ENCODE data around the gene ZNF784. TPM values are rescaled to one million over a fixed set of nuclear protein-coding genes. Genes with fewer than 3 reads are reported as not detected.

Gene ZNF784
- total RNA-seq, 4 donors from 2014 or later, result 2.5 to 3.8 (median 3.2) TPM

DNA sequence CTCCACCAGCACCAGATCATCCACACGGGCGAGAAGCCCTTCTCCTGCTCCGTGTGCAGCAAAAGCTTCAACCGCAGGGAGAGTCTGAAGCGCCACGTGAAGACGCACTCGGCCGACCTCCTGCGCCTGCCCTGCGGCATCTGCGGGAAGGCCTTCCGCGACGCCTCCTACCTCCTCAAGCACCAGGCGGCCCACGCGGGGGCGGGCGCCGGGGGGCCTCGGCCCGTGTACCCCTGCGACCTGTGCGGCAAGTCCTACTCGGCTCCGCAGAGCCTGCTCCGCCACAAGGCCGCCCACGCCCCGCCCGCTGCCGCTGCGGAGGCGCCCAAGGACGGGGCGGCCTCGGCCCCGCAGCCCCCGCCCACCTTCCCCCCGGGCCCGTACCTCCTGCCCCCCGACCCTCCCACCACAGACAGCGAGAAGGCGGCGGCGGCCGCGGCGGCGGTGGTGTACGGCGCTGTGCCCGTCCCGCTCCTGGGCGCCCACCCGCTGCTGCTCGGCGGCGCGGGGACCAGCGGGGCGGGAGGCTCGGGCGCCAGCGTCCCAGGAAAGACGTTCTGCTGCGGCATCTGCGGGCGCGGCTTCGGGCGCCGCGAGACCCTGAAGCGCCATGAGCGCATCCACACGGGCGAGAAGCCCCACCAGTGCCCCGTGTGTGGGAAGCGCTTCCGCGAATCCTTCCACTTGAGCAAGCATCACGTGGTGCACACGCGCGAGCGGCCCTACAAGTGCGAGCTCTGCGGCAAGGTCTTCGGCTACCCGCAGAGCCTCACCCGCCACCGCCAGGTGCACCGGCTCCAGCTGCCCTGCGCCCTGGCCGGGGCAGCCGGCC lies 9.4 kb downstream of the ZNF784 start:
- DNase-seq (ENCODE audit: low spot score), result no peak
- no peak for ATAC-seq (ENCODE audit: low FRiP score)
- TF ChIP-seq, protein P1, sequence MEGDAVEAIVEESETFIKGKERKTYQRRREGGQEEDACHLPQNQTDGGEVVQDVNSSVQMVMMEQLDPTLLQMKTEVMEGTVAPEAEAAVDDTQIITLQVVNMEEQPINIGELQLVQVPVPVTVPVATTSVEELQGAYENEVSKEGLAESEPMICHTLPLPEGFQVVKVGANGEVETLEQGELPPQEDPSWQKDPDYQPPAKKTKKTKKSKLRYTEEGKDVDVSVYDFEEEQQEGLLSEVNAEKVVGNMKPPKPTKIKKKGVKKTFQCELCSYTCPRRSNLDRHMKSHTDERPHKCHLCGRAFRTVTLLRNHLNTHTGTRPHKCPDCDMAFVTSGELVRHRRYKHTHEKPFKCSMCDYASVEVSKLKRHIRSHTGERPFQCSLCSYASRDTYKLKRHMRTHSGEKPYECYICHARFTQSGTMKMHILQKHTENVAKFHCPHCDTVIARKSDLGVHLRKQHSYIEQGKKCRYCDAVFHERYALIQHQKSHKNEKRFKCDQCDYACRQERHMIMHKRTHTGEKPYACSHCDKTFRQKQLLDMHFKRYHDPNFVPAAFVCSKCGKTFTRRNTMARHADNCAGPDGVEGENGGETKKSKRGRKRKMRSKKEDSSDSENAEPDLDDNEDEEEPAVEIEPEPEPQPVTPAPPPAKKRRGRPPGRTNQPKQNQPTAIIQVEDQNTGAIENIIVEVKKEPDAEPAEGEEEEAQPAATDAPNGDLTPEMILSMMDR (IDR thresholded peaks at IDR 0.05), result no peak

DNA sequence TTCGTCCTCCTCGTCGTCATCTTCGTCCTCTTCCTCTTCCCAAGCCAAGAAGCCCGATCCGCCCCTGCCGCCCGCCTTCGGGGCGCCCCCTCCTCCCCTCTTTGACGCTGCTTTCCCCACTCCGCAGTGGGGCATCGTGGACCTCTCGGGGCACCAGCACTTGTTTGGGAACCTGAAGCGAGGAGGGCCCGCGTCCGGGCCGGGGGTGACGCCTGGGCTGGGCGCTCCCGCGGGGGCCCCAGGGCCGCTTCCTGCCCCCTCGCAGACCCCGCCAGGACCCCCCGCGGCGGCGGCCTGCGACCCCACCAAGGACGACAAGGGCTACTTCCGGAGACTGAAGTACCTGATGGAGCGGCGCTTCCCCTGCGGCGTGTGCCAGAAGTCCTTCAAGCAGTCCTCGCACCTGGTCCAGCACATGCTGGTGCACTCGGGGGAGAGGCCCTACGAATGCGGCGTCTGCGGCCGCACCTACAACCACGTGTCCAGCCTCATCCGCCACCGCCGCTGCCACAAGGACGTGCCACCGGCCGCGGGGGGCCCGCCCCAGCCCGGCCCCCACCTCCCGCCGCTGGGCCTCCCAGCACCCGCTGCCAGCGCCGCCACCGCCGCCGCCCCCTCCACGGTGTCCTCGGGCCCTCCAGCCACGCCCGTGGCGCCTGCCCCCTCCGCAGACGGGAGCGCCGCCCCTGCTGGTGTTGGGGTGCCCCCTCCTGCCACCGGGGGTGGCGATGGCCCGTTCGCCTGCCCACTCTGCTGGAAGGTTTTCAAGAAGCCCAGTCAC lies 10.2 kb downstream of the ZNF784 start:
- TF ChIP-seq, protein P1 (IDR thresholded peaks at IDR 0.05), result no peak
- ATAC-seq (ENCODE audit: low FRiP score) (no peak), DNase-seq (ENCODE audit: low spot score) (no peak)

DNA sequence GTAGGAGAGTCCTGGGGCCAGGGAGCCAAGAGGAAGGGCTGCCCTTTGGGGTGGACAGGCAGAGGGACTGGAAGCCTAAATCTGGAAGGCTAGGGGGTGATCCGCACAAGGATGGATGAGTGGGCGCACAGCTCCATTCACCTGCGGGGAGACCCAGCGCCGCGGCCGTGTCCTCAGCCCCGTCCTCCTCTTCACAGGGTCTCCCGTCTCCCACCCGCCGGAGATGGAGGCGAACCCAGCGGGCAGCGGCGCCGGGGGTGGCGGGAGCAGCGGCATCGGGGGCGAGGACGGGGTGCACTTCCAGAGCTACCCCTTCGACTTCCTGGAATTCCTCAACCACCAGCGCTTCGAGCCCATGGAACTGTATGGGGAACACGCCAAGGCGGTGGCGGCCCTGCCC lies 11.0 kb downstream of the ZNF784 start:
- DNase-seq (ENCODE audit: low spot score), result no peak

DNA sequence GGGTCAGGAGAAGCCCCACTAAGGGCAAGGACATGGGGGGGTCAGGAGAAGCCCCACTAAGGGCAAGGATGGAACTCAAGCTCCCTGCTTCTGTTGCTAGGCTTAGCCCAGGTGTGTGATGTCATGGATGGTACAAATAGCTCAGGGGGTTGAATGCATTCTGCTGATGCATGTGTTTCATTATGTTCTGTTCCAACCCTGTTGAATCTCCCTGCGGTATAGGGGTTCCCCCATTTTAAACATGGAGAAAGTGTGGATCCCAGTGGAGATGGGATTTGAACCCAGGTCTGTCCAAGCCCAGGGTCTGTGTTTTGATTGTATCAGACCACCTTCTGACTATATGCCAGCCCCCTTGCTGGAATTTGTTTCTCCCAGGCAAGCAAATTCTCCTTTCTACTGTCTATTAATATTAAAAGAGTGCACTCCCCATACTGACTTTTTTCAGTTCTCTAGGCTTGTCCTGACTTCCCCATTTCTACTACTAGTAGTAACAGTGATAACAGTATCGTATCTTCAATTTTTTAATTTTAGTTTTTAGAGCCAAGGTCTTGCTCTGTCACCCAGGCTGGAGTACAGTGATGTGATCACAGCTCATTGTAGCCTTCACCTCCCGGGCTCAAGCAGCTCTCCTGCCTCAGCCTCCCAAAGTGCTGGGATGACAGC lies 12.3 kb downstream of the ZNF784 start:
- no peak for DNase-seq (ENCODE audit: low spot score)
- TF ChIP-seq, protein P1 (IDR thresholded peaks at IDR 0.05), result no peak
- no peak for ATAC-seq (ENCODE audit: low FRiP score)

More for the DNA sequence above, 11.0 kb downstream of the ZNF784 start:
- no peak for ATAC-seq (ENCODE audit: low FRiP score)
- TF ChIP-seq, protein P1 (IDR thresholded peaks at IDR 0.05), result no peak

DNA sequence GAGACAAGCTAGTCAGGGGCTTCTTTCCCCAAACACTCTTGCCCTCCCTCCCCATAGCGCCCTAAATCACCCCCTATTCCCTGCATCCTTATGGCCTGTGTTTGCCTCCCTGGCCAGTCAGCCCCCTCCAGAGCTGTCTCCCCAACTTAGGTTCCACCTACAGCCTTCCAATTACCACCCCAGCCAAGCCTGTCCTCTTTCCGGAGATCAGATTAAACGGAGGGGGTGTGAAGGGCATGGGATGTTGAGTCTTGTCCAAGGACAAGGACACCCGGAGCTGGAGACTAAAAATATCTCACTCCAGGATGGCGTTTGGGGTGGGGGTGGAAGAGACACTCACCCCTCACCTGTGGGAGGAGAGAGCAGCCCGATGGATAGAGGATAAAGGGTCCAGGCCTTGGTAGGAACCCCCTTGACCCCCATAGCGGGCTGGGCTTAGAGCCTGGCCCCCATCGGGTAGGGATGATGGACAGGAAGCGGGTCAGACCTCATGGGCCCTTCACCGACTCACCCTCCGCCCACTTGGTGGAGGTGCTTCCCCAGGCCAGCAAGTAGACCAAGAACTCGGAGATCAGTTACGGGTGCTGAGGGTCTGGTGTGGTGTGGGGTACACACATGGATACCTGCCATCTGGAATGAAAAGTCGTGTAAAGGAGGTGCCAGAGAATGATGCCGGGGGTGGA lies 12.9 kb downstream of the ZNF784 start:
- ATAC-seq (ENCODE audit: low FRiP score) (no peak), DNase-seq (ENCODE audit: low spot score) (no peak)

DNA sequence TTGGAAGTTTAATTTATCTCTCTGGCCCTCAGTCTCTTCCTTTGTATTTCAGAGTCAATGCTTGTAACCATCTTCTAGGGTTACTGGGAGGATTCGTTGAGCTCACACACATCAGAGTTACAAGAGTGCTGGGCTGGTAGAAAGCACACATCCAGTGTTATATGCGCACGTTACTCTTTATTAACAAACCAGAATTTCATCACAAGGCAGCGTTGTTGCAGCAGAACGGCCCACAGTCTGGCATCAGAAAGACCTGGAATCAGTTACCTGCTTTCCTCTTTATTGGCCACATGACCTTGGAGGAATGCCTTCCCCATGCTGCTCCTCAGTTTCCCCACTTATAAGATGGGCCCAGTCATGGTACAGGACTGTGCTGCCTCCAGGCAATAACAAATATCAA lies 15.0 kb downstream of the ZNF784 start:
- TF ChIP-seq, protein P1 (IDR thresholded peaks at IDR 0.05), result no peak
- DNase-seq (ENCODE audit: low spot score), result no peak
- ATAC-seq (ENCODE audit: low FRiP score), result no peak

More for the DNA sequence above, 12.9 kb downstream of the ZNF784 start:
- TF ChIP-seq, protein P1 (IDR thresholded peaks at IDR 0.05), result no peak

All from omental fat pad (tissue), 4 donors.